Myocyte (in vitro differentiated cells): Measurements from ENCODE around the gene TMOD2. TPM values are rescaled to one million over a fixed set of nuclear protein-coding genes. Genes with fewer than 3 reads are reported as not detected.
"Not testable (repeated sequence)": the region's sequence is repeated elsewhere in the genome, so short reads cannot be mapped to it uniquely, and the experiment has no call there.

Experiments used
- DNase-seq: peaks from one replicate; pipeline ENCODE4 v3.0.0-alpha.2; 2012; ENCODE audit warnings: low read depth
- total RNA-seq: library from RNA; depleted of rRNA; stranded (reverse); fragments of >200 nt; gene quantifications from 2 replicates; pipeline ENCODE4 v1.2.3, GENCODE V29; 2014

TMOD2 gene
- total RNA-seq, 1 donor from 2014 or later: 2.4 TPM

GRCh38 chr15:51770902-51771301, 19.5 kb downstream of the TMOD2 start:
- no peak for DNase-seq

- DNase-seq: no peak
Observed at GRCh38 chr15:51771773-51772172, 20.4 kb downstream of the TMOD2 start.

GRCh38 chr15:51774916-51775315, 23.5 kb downstream of the TMOD2 start:
- no peak for DNase-seq

GRCh38 chr15:51775967-51776816, 24.8 kb downstream of the TMOD2 start:
- DNase-seq: peak; percentile 45

- peak; percentile 88 for DNase-seq
Observed at GRCh38 chr15:51776952-51777569, 25.7 kb downstream of the TMOD2 start.

GRCh38 chr15:51780636-51781035, 29.2 kb downstream of the TMOD2 start:
- DNase-seq: no peak

- DNase-seq: no peak
Observed at GRCh38 chr15:51781506-51781905, 30.1 kb downstream of the TMOD2 start.

GRCh38 chr15:51782357-51782896, 31.0 kb downstream of the TMOD2 start:
- no peak for DNase-seq

GRCh38 chr15:51783967-51784366, 32.6 kb downstream of the TMOD2 start:
- DNase-seq: no peak

- DNase-seq: not testable (repeated sequence)
Observed at GRCh38 chr15:51787130-51787529, 35.7 kb downstream of the TMOD2 start.

GRCh38 chr15:51792474-51792873, 41.1 kb downstream of the TMOD2 start:
- not testable (repeated sequence) for DNase-seq

GRCh38 chr15:51793521-51794305, 42.3 kb downstream of the TMOD2 start:
- DNase-seq: no peak

GRCh38 chr15:51796847-51797401, 45.5 kb downstream of the TMOD2 start:
- no peak for DNase-seq

- DNase-seq: no peak
Observed at GRCh38 chr15:51798281-51798680, 46.9 kb downstream of the TMOD2 start.

- DNase-seq: no peak
Observed at GRCh38 chr15:51799282-51800252, 48.2 kb downstream of the TMOD2 start.

GRCh38 chr15:51801391-51801835, 50.0 kb downstream of the TMOD2 start:
- peak; percentile 40 for DNase-seq

- DNase-seq: no peak
Observed at GRCh38 chr15:51802593-51802992, 51.2 kb downstream of the TMOD2 start.

GRCh38 chr15:51803965-51804364, 52.6 kb downstream of the TMOD2 start:
- DNase-seq: no peak

- no peak for DNase-seq
Observed at GRCh38 chr15:51806123-51806522, 54.7 kb downstream of the TMOD2 start.

- DNase-seq: no peak
Observed at GRCh38 chr15:51809457-51809856, 58.1 kb downstream of the TMOD2 start.
